Measurements from ENCODE around the gene SELENON. TPM values are rescaled to one million over a fixed set of nuclear protein-coding genes. Genes with fewer than 3 reads are reported as not detected.

The SELENON gene
- total and polyA plus RNA-seq, 9 of the 15 experiments (the other 6 are each of a cell fraction or from before 2014, with no cell fraction given): 0.43 to 26.7 (median 7.0) TPM

- peak in 1 of 2 experiments; percentile 69 for TF ChIP-seq E2F6 (IDR thresholded peaks at IDR 0.05; ENCODE audit: borderline replicate concordance in 1 of 2, extremely low read depth in 1 of 2, insufficient read depth in 1 of 2, insufficient read length in 1 of 2, low read depth in 1 of 2, low read length in 1 of 2, poor library complexity in 1 of 2, severe bottlenecking in 1 of 2)
- TF ChIP-seq HSF4 (CRISPR knock-in tag; IDR thresholded peaks at IDR 0.05; ENCODE audit: borderline replicate concordance): no peak
- no peak for TF ChIP-seq PCBP1 (IDR thresholded peaks at IDR 0.05; ENCODE audit: low read depth, low read length, poor library complexity, severe bottlenecking)
- no peak for TF ChIP-seq BMI1 (IDR thresholded peaks at IDR 0.05; ENCODE audit: low read length)
- TF ChIP-seq ZKSCAN8 (CRISPR knock-in tag; IDR thresholded peaks at IDR 0.05): no peak
- no peak for TF ChIP-seq ZNF79 (CRISPR knock-in tag; IDR thresholded peaks at IDR 0.05; ENCODE audit: low read depth)
- no peak for TF ChIP-seq XRCC4 (IDR thresholded peaks at IDR 0.05; ENCODE audit: extremely low read depth, insufficient read depth, insufficient read length)
- peak; percentile 21; the same call in 1 of the 2 replicates for TF ChIP-seq ZNF24 (IDR thresholded peaks at IDR 0.05)
- TF ChIP-seq ZNF717 (CRISPR knock-in tag; IDR thresholded peaks at IDR 0.05): no peak
- TF ChIP-seq GATA2 (CRISPR knock-in tag; IDR thresholded peaks at IDR 0.05): peak; percentile 78; the same call in 1 of the 2 replicates
- peak; percentile 71; the same call in 1 of the 2 replicates for TF ChIP-seq RNF2 (IDR thresholded peaks at IDR 0.05)
- TF ChIP-seq TAF7 (tag; IDR thresholded peaks at IDR 0.05): no peak
- TF ChIP-seq ZNF12 (CRISPR knock-in tag; IDR thresholded peaks at IDR 0.05): no peak
- TF ChIP-seq ZBTB43 (CRISPR knock-in tag; IDR thresholded peaks at IDR 0.05): no peak
- no peak; the same call in 1 of the 2 replicates for TF ChIP-seq THAP7 (CRISPR knock-in tag; IDR thresholded peaks at IDR 0.05)
- peak; percentile 15; the same call in 1 of the 2 replicates for TF ChIP-seq ZNF143 (CRISPR knock-in tag; IDR thresholded peaks at IDR 0.05)
- no peak for TF ChIP-seq FOXK2 (conservative IDR thresholded peaks at IDR 0.05 in 1 of 2, IDR thresholded peaks at IDR 0.05 in 1 of 2; ENCODE audit: low read depth in 2 of 2)
- TF ChIP-seq EP300 (IDR thresholded peaks at IDR 0.05; ENCODE audit: low read length): peak; percentile 90
- TF ChIP-seq KDM2B (CRISPR knock-in tag; IDR thresholded peaks at IDR 0.05): 0 out of 2 replicates have a peak, but pooled peaks have one; percentile 37
- peak; percentile 56; the same call in 1 of the 2 replicates for TF ChIP-seq ZBTB2 (IDR thresholded peaks at IDR 0.05)
- TF ChIP-seq ZNF140 (CRISPR knock-in tag; IDR thresholded peaks at IDR 0.05): no peak
- TF ChIP-seq ELF4 (CRISPR knock-in tag; IDR thresholded peaks at IDR 0.05): no peak
- TF ChIP-seq SAFB (IDR thresholded peaks at IDR 0.05; ENCODE audit: borderline replicate concordance, low read depth, low read length): no peak
- no peak for TF ChIP-seq ZNF212 (CRISPR knock-in tag; IDR thresholded peaks at IDR 0.05)
- TF ChIP-seq SMARCC2 (IDR thresholded peaks at IDR 0.05; ENCODE audit: low read depth): peak; percentile 58; the same call in 1 of the 2 replicates
- TF ChIP-seq ZNF644 (tag; IDR thresholded peaks at IDR 0.05; ENCODE audit: low read depth): no peak
- TF ChIP-seq EHMT2 (IDR thresholded peaks at IDR 0.05): no peak
These were observed 17.3 kb upstream of the SELENON start (continued) for GRCh38 chr1:25782608-25783201.

Measured in K562 (cell line).